Kidney epithelial cell (primary cell): ENCODE results near the gene KRTAP17-1. TPM values are rescaled to one million over a fixed set of nuclear protein-coding genes. Genes with fewer than 3 reads are reported as not detected.
"Not testable (repeated sequence)": the region's sequence is repeated elsewhere in the genome, so short reads cannot be mapped to it uniquely, and the experiment has no call there.

Source experiments
- DNase-seq: peaks from one replicate; pipeline ENCODE4 v3.0.0-alpha.2; 2010; ENCODE audit warnings: low read depth
- H3K27me3 ChIP-seq: 2 replicates; pipeline ENCODE4 v1.6.0; 2011; ENCODE audit warnings: low read length; ENCODE audit not compliant: control insufficient read depth, insufficient read depth
- H3K36me3 ChIP-seq: 2 replicates; pipeline ENCODE4 v1.5.1; 2011; ENCODE audit warnings: low read length; ENCODE audit not compliant: control insufficient read depth, insufficient read depth
- H3K4me3 ChIP-seq: 2 replicates; pipeline ENCODE4 v1.5.1; 2011; ENCODE audit warnings: low read depth, mild to moderate bottlenecking, control low read depth, low read length
- total RNA-seq: library from RNA; depleted of rRNA; stranded (reverse); fragments of >200 nt; gene quantifications from 2 replicates; pipeline ENCODE4 v1.2.3, GENCODE V29; 2015
- TF ChIP-seq, protein P1 (sequence below): IDR thresholded peaks from 2 replicates; pipeline ENCODE4 v1.5.1; 2011; ENCODE audit warnings: mild to moderate bottlenecking, moderate library complexity, low read length, control low read depth, inconsistent platforms; ENCODE audit not compliant: insufficient read depth, poor library complexity, severe bottlenecking

KRTAP17-1 gene
- total RNA-seq, 1 donor from 2014 or later = not detected

DNA sequence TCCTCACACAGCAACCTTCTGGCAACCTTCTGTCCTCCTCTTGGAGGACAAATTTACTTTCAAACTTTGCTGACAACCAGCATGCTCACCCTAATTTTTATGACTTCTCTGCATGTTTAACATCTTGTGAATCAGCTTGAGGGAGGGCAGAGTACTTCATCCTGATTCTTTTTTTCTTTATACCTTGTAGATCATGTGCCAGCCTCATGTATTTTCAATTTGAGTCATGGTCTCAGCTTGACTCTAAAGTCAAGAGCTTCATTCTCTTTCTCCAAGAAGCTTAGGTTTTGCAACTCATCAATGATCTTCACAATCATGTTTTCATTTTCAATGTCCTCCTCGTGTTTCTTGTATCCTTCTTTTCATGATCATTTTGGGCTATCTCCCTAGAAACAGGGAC lies 43.7 kb downstream of the KRTAP17-1 start:
- DNase-seq = no peak
- Histone ChIP-seq H3K27me3 (no peaks in the 10 kb centered on the region), H3K4me3 (no peak overlapping the region), H3K36me3 (no peaks in the 10 kb centered on the region)
- TF ChIP-seq, protein P1, sequence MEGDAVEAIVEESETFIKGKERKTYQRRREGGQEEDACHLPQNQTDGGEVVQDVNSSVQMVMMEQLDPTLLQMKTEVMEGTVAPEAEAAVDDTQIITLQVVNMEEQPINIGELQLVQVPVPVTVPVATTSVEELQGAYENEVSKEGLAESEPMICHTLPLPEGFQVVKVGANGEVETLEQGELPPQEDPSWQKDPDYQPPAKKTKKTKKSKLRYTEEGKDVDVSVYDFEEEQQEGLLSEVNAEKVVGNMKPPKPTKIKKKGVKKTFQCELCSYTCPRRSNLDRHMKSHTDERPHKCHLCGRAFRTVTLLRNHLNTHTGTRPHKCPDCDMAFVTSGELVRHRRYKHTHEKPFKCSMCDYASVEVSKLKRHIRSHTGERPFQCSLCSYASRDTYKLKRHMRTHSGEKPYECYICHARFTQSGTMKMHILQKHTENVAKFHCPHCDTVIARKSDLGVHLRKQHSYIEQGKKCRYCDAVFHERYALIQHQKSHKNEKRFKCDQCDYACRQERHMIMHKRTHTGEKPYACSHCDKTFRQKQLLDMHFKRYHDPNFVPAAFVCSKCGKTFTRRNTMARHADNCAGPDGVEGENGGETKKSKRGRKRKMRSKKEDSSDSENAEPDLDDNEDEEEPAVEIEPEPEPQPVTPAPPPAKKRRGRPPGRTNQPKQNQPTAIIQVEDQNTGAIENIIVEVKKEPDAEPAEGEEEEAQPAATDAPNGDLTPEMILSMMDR = no peak

DNA sequence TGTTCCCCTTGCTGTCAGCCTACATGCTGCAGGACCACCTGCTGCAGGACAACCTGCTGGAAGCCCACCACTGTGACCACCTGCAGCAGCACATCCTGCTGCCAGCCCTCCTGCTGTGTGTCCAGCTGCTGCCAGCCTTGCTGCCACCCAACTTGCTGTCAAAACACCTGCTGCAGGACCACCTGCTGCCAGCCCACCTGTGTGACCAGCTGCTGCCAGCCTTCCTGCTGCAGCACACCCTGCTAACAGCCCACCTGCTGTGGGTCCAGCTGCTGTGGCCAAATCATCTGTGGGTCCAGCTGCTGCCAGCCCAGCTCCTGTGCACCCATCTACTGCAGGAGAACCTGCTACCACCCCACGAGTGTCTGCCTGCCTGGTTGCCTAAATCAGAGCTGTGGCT lies 44.2 kb downstream of the KRTAP17-1 start:
- H3K27me3 ChIP-seq, H3K4me3 ChIP-seq, DNase-seq, H3K36me3 ChIP-seq: not testable (repeated sequence)

DNA sequence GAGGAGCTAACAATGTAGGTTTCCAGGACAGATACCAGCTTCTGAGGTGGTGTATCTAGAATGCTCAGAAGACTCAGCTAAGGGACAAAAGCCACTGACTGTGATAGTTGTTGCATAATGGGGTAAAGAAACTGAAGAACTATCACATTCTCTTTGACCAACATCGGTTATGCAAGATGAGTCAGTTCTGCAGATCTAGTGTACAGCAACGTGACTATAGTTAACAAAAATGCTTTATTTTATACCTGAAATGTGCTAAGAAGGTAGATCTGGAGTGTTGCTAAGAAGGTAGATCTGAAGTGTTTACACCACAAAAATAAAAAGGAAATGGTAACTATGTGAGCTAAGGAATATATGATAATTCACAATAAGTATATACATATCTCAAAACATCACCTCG lies 47.8 kb downstream of the KRTAP17-1 start:
- no peak for DNase-seq
- TF ChIP-seq, protein P1 = no peak
- Histone ChIP-seq H3K36me3 (no peaks in the 10 kb centered on the region), H3K4me3 (no peak overlapping the region), H3K27me3 (no peaks in the 10 kb centered on the region)

DNA sequence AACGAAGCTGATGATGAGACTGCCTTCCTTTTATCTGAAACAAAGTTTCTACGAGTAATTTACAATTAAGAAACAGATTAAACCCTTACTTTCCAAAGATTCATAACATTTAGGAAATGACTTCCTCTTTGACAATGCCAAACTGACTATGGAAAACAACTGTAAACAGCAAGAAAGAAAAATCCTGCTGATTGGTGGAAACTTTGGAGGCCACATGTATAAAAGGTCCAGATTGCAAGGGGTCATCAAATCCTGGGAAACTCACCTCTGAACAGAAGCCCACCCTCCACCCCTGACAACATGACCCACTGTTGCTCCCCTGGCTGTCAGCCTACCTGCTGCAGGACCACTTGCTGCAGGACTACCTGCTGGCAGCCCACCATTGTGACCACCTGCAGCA lies 50.4 kb downstream of the KRTAP17-1 start, which contains the start of gene KRTAP9-6:
Gene KRTAP9-6 (plus strand): TSS at position 301 of the 400 bp plus-strand sequence. CDS start 0 bp downstream, at position 301.
- TF ChIP-seq, protein P1 = no peak

More for the DNA sequence above, 50.4 kb downstream of the KRTAP17-1 start, which contains the start of gene KRTAP9-6:
- no peak for DNase-seq
- Histone ChIP-seq H3K4me3 (no peak within 1 kb of the TSS), H3K36me3 (no peaks in the 10 kb centered on the region), H3K27me3 (no peaks in the 10 kb centered on the region)

Other genes with a start within 250 kb of the KRTAP17-1 start
- gene KRTAP2-4, start 249.8 kb downstream of the KRTAP17-1 start, total RNA-seq = not detected in 2 replicates
- not detected in 2 replicates for gene KRTAP4-7, start 231.6 kb downstream of the KRTAP17-1 start, total RNA-seq
- not detected in 2 replicates for gene KRTAP4-8, start 217.6 kb downstream of the KRTAP17-1 start, total RNA-seq
- gene KRTAP4-16, start 213.5 kb downstream of the KRTAP17-1 start, total RNA-seq = not detected in 2 replicates
- not detected in 2 replicates for gene KRTAP4-9, start 210.3 kb downstream of the KRTAP17-1 start, total RNA-seq
- gene KRTAP4-11, start 197.3 kb downstream of the KRTAP17-1 start, total RNA-seq = not detected in 2 replicates
- gene KRTAP4-12, start 191.5 kb downstream of the KRTAP17-1 start, total RNA-seq = not detected in 2 replicates
- not detected in 2 replicates for gene KRTAP4-6, start 175.2 kb downstream of the KRTAP17-1 start, total RNA-seq
- not detected in 2 replicates for gene KRTAP4-5, start 165.9 kb downstream of the KRTAP17-1 start, total RNA-seq
- gene KRTAP4-4, start 155.0 kb downstream of the KRTAP17-1 start, total RNA-seq = not detected in 2 replicates
- gene KRTAP4-3, start 147.5 kb downstream of the KRTAP17-1 start, total RNA-seq = not detected in 2 replicates
- not detected in 2 replicates for gene KRTAP4-2, start 137.5 kb downstream of the KRTAP17-1 start, total RNA-seq
- gene KRTAP4-1, start 130.8 kb downstream of the KRTAP17-1 start, total RNA-seq = not detected in 2 replicates
- gene KRTAP9-1, start 125.8 kb downstream of the KRTAP17-1 start, total RNA-seq = not detected in 2 replicates
- gene KRTAP9-2, start 89.1 kb downstream of the KRTAP17-1 start, total RNA-seq = not detected in 2 replicates
- not detected in 2 replicates for gene KRTAP9-3, start 83.3 kb downstream of the KRTAP17-1 start, total RNA-seq
- gene KRTAP9-8, start 77.7 kb downstream of the KRTAP17-1 start, total RNA-seq = not detected in 2 replicates
- not detected in 2 replicates for gene KRTAP9-4, start 66.0 kb downstream of the KRTAP17-1 start, total RNA-seq
- not detected in 2 replicates for gene KRTAP9-9, start 60.3 kb downstream of the KRTAP17-1 start, total RNA-seq
- not detected in 2 replicates for gene KRTAP9-6, start 50.3 kb downstream of the KRTAP17-1 start, total RNA-seq
- not detected in 2 replicates for gene KRTAP9-7, start 40.0 kb downstream of the KRTAP17-1 start, total RNA-seq
- not detected in 2 replicates for gene KRTAP29-1, start 12.9 kb downstream of the KRTAP17-1 start, total RNA-seq
- not detected in 2 replicates for gene KRTAP16-1, start 6.4 kb downstream of the KRTAP17-1 start, total RNA-seq
- gene KRT33A, start 35.1 kb upstream of the KRTAP17-1 start, total RNA-seq = not detected in 2 replicates
- 0.17 TPM in 1 of 2 replicates, not detected in the other for gene KRT33B, start 54.1 kb upstream of the KRTAP17-1 start, total RNA-seq
- 2.5 and 5.5 TPM in 2 replicates for gene KRT34, start 66.6 kb upstream of the KRTAP17-1 start, total RNA-seq
- not detected in 2 replicates for gene KRT31, start 81.9 kb upstream of the KRTAP17-1 start, total RNA-seq
- not detected in 2 replicates for gene KRT37, start 108.9 kb upstream of the KRTAP17-1 start, total RNA-seq
- gene KRT38, start 125.3 kb upstream of the KRTAP17-1 start, total RNA-seq = not detected in 2 replicates
- gene KRT32, start 151.7 kb upstream of the KRTAP17-1 start, total RNA-seq = not detected in 2 replicates
- not detected in 2 replicates for gene KRT35, start 165.4 kb upstream of the KRTAP17-1 start, total RNA-seq
- gene KRT36, start 174.2 kb upstream of the KRTAP17-1 start, total RNA-seq = not detected in 2 replicates
- 0.96 TPM in 1 of 2 replicates, not detected in the other for gene KRT13, start 189.9 kb upstream of the KRTAP17-1 start, total RNA-seq
- gene KRT15, start 203.2 kb upstream of the KRTAP17-1 start, total RNA-seq = 1.3 and 1.6 TPM in 2 replicates
- 851 and 925 TPM in 2 replicates for gene KRT19, start 212.6 kb upstream of the KRTAP17-1 start, total RNA-seq